NCI-H526 treated with DMSO at 0.1 percent for 48 hours (cell line): ENCODE measurements around the gene MAP6.
"Not testable (repeated sequence)": the region's sequence is repeated elsewhere in the genome, so short reads cannot be mapped to it uniquely, and the experiment has no call there.

Experiments
- DNase-seq: peaks from one replicate; lab custom pipeline; 2025; lab: John Stamatoyannopoulos, UW

The MAP6 gene

GRCh38 chr11:75591371-75591770, 77.5 kb downstream of the MAP6 start:
- DNase-seq: no peak

GRCh38 chr11:75589933-75590332, 78.9 kb downstream of the MAP6 start:
- DNase-seq: no peak

- DNase-seq: no peak
Measured at GRCh38 chr11:75589051-75589450, 79.8 kb downstream of the MAP6 start.

- DNase-seq: no peak
Measured at GRCh38 chr11:75588051-75588481, 80.8 kb downstream of the MAP6 start.

GRCh38 chr11:75586395-75586794, 82.4 kb downstream of the MAP6 start:
- no peak for DNase-seq

GRCh38 chr11:75585293-75585670, 83.6 kb downstream of the MAP6 start:
- DNase-seq: no peak

- not testable (repeated sequence) for DNase-seq
Measured at GRCh38 chr11:75584659-75585292, 84.1 kb downstream of the MAP6 start.

GRCh38 chr11:75583718-75584658, 84.8 kb downstream of the MAP6 start:
- DNase-seq: no peak

- DNase-seq: peak; percentile 36
Measured at GRCh38 chr11:75582895-75583717, 85.7 kb downstream of the MAP6 start.

GRCh38 chr11:75582506-75582894, 86.3 kb downstream of the MAP6 start:
- no peak for DNase-seq

GRCh38 chr11:75579841-75580240, 89.0 kb downstream of the MAP6 start:
- DNase-seq: no peak

- no peak for DNase-seq
Measured at GRCh38 chr11:75578977-75579376, 89.9 kb downstream of the MAP6 start.

- DNase-seq: no peak
Measured at GRCh38 chr11:75577207-75577606, 91.6 kb downstream of the MAP6 start.

- DNase-seq: no peak
Measured at GRCh38 chr11:75576499-75576918, 92.3 kb downstream of the MAP6 start.

- no peak for DNase-seq
Measured at GRCh38 chr11:75576017-75576416, 92.8 kb downstream of the MAP6 start.

- DNase-seq: no peak
Measured at GRCh38 chr11:75574698-75575602, 93.9 kb downstream of the MAP6 start.

GRCh38 chr11:75572744-75573143, 96.1 kb downstream of the MAP6 start:
- DNase-seq: no peak

GRCh38 chr11:75571625-75572024, 97.2 kb downstream of the MAP6 start:
- no peak for DNase-seq

GRCh38 chr11:75570559-75571139, 98.2 kb downstream of the MAP6 start:
- no peak for DNase-seq

- no peak for DNase-seq
Measured at GRCh38 chr11:75568616-75569219, 100.1 kb downstream of the MAP6 start.

- DNase-seq: no peak
Measured at GRCh38 chr11:75567971-75568370, 100.9 kb downstream of the MAP6 start.
